ENCODE data around the gene SMKR1.

GRCh38 chr7:129495987-129496386 is 6.3 kb upstream of the SMKR1 start:
- TF ChIP-seq CHD4 (IDR thresholded peaks at IDR 0.05; ENCODE audit: borderline replicate concordance) (no peak), RFX5 (IDR thresholded peaks at IDR 0.05) (no peak), POLR2A (IDR thresholded peaks at IDR 0.05; ENCODE audit: low read length) (no peak), CHD2 (IDR thresholded peaks at IDR 0.05; ENCODE audit: low read length, partially characterized antibody) (no peak), CTCF (IDR thresholded peaks at IDR 0.05) (no peak), FOSL2 (IDR thresholded peaks at IDR 0.05) (no peak), FOSL2 (CRISPR knock-in tag; IDR thresholded peaks at IDR 0.05) (no peak), ZFP36 (IDR thresholded peaks at IDR 0.05; ENCODE audit: borderline replicate concordance, partially characterized antibody) (no peak), RAD21 (conservative IDR thresholded peaks at IDR 0.05 in 1 of 2, IDR thresholded peaks at IDR 0.05 in 1 of 2) (no peak), REST (IDR thresholded peaks at IDR 0.05) (no peak)
- TF ChIP-seq, protein P1, sequence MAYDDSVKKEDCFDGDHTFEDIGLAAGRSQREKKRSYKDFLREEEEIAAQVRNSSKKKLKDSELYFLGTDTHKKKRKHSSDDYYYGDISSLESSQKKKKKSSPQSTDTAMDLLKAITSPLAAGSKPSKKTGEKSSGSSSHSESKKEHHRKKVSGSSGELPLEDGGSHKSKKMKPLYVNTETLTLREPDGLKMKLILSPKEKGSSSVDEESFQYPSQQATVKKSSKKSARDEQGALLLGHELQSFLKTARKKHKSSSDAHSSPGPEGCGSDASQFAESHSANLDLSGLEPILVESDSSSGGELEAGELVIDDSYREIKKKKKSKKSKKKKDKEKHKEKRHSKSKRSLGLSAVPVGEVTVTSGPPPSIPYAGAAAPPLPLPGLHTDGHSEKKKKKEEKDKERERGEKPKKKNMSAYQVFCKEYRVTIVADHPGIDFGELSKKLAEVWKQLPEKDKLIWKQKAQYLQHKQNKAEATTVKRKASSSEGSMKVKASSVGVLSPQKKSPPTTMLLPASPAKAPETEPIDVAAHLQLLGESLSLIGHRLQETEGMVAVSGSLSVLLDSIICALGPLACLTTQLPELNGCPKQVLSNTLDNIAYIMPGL (CRISPR knock-in tag; IDR thresholded peaks at IDR 0.05; ENCODE audit: borderline replicate concordance), result no peak
